Measurements from ENCODE around the gene FOLR2.

Gene FOLR2

GRCh38 chr11:72238492-72239312 lies 22.1 kb downstream of the FOLR2 start:
- DNase-seq, result no peak
- in situ Hi-C loops (cut with MboI; ENCODE audit: low pct_unique_long_range_greater_than_20kb, low sequenced_read_pairs), result no loop called here

GRCh38 chr11:72239313-72239848 lies 22.8 kb downstream of the FOLR2 start:
- in situ Hi-C loops (cut with MboI; ENCODE audit: low pct_unique_long_range_greater_than_20kb, low sequenced_read_pairs), result no loop called here
- no peak for DNase-seq

GRCh38 chr11:72239849-72240460 lies 23.4 kb downstream of the FOLR2 start:
- in situ Hi-C loops (cut with MboI; ENCODE audit: low pct_unique_long_range_greater_than_20kb, low sequenced_read_pairs), result no loop called here
- no peak for DNase-seq

GRCh38 chr11:72240461-72241290 lies 24.1 kb downstream of the FOLR2 start:
- DNase-seq, result no peak
- in situ Hi-C loops (cut with MboI; ENCODE audit: low pct_unique_long_range_greater_than_20kb, low sequenced_read_pairs), result no loop called here

- DNase-seq, result no peak
- in situ Hi-C loops (cut with MboI; ENCODE audit: low pct_unique_long_range_greater_than_20kb, low sequenced_read_pairs), result no loop called here
Measured at GRCh38 chr11:72241291-72241781, 24.7 kb downstream of the FOLR2 start.

- no peak for DNase-seq
- in situ Hi-C loops (cut with MboI; ENCODE audit: low pct_unique_long_range_greater_than_20kb, low sequenced_read_pairs), result no loop called here
Measured at GRCh38 chr11:72242141-72242540, 25.5 kb downstream of the FOLR2 start.

GRCh38 chr11:72243173-72244059 lies 26.8 kb downstream of the FOLR2 start:
- no peak for DNase-seq
- in situ Hi-C loops (cut with MboI; ENCODE audit: low pct_unique_long_range_greater_than_20kb, low sequenced_read_pairs), result no loop called here

- DNase-seq, result no peak
- in situ Hi-C loops (cut with MboI; ENCODE audit: low pct_unique_long_range_greater_than_20kb, low sequenced_read_pairs), result no loop called here
Measured at GRCh38 chr11:72244060-72244360, 27.4 kb downstream of the FOLR2 start, which contains the start of gene PHOX2A. TSS of gene PHOX2A (minus strand) at chr11:72244176. CDS start at chr11:72244004, 172 bp downstream.

- DNase-seq, result no peak
- in situ Hi-C loops (cut with MboI; ENCODE audit: low pct_unique_long_range_greater_than_20kb, low sequenced_read_pairs), result no loop called here
Measured at GRCh38 chr11:72244361-72245262, 28.0 kb downstream of the FOLR2 start.

GRCh38 chr11:72245263-72245816 lies 28.7 kb downstream of the FOLR2 start:
- no peak for DNase-seq
- in situ Hi-C loops (cut with MboI; ENCODE audit: low pct_unique_long_range_greater_than_20kb, low sequenced_read_pairs), result no loop called here

- in situ Hi-C loops (cut with MboI; ENCODE audit: low pct_unique_long_range_greater_than_20kb, low sequenced_read_pairs), result no loop called here
- DNase-seq, result no peak
Measured at GRCh38 chr11:72247584-72247983, 31.0 kb downstream of the FOLR2 start.

- in situ Hi-C loops (cut with MboI; ENCODE audit: low pct_unique_long_range_greater_than_20kb, low sequenced_read_pairs), result no loop called here
- DNase-seq, result no peak
Measured at GRCh38 chr11:72249961-72250360, 33.4 kb downstream of the FOLR2 start.

- DNase-seq, result no peak
Measured at GRCh38 chr11:72250661-72251464, 34.3 kb downstream of the FOLR2 start.

GRCh38 chr11:72251614-72252013 lies 35.0 kb downstream of the FOLR2 start:
- DNase-seq, result no peak
- in situ Hi-C loops (cut with MboI; ENCODE audit: low pct_unique_long_range_greater_than_20kb, low sequenced_read_pairs), result no loop called here

More at GRCh38 chr11:72250661-72251464, 34.3 kb downstream of the FOLR2 start:
- in situ Hi-C loops (cut with MboI; ENCODE audit: low pct_unique_long_range_greater_than_20kb, low sequenced_read_pairs), result no loop called here

- DNase-seq, result no peak
- in situ Hi-C loops (cut with MboI; ENCODE audit: low pct_unique_long_range_greater_than_20kb, low sequenced_read_pairs), result no loop called here
Measured at GRCh38 chr11:72253392-72253791, 36.8 kb downstream of the FOLR2 start.

GRCh38 chr11:72254299-72254993 lies 37.9 kb downstream of the FOLR2 start:
- in situ Hi-C loops (cut with MboI; ENCODE audit: low pct_unique_long_range_greater_than_20kb, low sequenced_read_pairs), result no loop called here

More at GRCh38 chr11:72254299-72254993, 37.9 kb downstream of the FOLR2 start:
- no peak for DNase-seq

Data from KBM-7 (cell line).